ENCODE data around the gene KRTAP4-9.
A peak's percentile ranks its signal among the peaks of the same experiment; 100 is the strongest.
"Not testable (repeated sequence)": the region's sequence is repeated elsewhere in the genome, so short reads cannot be mapped to it uniquely, and the experiment has no call there.

The KRTAP4-9 gene

GRCh38 chr17:41098481-41098880, 6.7 kb upstream of the KRTAP4-9 start:
- DNase-seq = no peak

DNA sequence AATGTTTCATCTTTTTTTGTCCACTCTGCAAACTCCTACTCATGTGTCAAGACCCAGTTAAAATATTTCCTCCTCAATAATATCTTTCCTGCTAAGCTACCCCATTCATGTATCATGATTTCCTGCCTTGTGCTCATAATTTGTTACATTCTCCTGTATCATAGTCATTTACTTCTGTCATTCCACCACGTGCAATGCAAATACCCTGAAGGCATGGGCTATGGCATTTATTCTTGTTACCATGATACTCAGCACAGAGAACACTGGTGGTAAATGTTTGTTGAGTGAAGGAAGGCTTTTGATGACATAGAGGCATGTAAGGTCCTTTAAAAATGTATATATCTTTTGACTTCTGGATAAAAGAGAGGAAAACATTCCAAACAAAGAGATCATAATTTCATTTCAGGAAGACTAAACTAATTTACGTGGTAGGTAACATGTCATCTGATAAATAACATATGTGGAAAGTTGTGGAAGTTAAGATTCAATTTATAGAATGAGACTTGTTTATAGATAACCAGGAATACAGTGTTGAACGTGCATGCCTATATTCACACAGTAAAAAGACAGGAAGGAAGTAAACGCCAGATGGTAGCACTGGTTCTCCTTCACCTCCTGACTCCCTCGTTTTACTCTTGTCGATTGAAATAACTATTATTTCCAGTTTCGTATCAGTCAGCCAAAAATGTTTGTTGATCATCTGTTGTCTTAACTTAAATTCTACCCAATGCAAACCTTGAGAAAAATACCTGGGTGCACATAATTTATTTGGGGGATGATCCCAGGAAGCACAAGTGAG, 5.3 kb upstream of the KRTAP4-9 start:
- not testable (repeated sequence) for DNase-seq

DNA sequence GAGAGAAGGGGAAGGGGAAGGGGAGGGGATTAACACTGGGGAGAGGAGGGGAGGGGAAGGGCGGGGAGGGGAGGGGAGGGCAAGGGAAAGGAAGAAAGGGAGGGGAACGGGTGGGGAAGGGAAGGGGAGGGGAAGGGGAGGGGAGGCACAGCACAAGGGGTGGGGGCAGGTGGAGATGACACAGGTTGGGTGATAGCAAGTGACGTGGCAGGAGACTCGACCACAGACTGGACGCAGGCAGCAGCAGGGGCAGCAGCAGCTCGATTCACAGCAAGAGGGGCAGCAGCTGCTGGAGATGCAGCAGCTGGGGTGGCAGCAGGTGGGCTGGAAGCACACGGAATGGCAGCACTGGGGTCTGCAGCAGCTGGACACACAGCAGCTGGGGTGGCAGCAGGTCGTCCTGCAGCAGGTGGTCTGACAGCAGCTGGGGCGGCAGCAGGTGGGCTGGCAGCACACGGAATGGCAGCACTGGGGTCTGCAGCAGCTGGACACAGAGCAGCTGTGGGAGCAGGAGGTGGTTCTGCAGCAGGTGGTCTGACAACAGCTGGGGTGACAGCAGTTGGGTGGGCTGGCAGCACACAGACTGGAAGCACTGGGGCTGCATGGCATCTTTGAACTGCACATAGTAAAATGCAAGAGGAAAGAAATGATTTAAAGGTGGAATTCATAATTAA, 3.5 kb upstream of the KRTAP4-9 start, which contains the start of gene KRTAP4-16:
KRTAP4-16 (minus strand) TSS at position 624 of the 674 bp plus-strand sequence; CDS start at position 624, 0 bp downstream.
- no peak for DNase-seq

- DNase-seq = no peak
Measured at GRCh38 chr17:41103896-41104295, 1.3 kb upstream of the KRTAP4-9 start.

DNA sequence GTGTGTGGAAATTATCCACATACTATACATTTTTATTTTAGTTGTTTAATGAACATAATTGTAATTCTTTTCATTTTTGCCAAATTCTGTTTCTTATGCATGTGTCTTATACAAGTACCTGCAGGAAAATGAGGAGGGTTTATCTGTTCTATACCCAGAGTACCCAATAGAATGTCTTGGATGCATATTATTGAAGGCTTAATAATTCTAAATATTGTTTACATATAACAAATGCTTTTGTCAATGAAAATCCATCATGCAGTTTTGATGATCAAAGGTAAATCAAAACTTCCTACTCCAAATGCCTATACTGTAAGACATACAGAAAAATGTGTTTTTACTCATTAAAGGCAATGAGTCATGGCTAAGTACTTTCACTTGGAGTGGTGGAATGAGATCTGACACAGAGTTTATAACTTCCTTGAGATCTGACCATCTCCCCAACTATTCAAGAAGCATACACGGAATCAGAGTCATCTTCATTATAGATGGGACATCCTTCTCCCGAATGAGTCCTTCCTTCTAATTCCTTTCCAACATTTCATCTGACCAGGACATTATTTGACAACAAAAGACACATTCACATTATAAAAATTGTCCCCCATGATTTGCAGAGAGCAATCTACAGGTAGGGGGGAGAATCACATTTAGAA, 677 bp upstream of the KRTAP4-9 start:
- not testable (repeated sequence) for DNase-seq

DNA sequence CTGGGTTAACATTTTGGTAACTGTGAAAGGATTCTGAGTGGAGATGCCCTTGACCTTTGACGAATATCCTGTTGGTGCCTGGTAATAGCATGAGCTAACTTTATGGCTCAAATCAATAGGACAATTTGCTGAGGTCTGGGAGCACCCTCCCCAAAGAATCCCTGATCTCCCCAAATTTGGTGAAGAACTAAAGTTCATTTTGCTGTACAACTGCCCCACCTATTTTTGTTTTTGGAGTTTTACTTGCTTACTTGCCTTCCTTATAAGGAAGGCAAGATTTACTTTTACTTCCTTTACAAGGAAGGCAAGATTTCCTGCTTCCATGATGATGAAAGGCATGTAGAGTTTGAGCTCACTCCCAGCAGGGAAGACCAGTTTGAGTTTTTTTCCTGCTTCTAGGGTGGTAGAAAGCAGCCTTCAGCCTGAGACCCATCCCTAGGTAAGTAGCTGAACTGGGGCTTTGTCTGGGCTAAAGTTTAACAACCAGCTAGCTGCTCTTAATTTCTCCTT, 2.8 kb downstream of the KRTAP4-9 start:
- no peak for DNase-seq

DNA sequence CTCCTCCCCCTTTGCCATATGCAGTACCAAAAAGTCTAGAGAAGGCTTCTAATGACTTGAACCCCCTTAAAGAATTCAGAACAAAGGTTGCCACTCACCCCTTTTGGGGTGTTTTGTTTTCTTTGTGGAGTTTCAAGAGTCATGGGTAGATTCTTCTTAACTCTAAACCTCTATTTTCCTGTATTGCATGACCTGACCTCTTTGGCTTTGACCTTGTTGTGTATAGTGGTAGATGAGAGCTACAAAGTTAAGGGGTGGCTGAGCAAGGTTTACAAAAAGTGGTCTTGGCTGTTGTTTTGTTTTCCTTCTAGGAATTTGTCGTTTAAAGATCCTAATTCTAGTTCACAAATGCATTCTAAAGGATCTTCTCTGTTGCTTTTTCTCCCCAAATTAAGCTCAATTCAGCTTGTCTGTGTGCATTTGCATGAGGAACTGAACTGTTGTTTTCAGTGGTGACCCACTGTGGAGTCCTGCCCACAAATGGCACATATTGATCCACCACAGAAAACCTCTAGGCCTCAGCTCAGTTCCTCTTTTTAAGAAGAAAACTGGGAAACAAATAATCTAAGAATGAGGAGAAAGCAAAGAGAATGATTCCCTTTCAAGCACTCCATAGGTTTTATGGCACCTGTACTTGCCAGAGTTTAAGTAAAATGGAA, 3.7 kb downstream of the KRTAP4-9 start:
- not testable (repeated sequence) for DNase-seq

DNA sequence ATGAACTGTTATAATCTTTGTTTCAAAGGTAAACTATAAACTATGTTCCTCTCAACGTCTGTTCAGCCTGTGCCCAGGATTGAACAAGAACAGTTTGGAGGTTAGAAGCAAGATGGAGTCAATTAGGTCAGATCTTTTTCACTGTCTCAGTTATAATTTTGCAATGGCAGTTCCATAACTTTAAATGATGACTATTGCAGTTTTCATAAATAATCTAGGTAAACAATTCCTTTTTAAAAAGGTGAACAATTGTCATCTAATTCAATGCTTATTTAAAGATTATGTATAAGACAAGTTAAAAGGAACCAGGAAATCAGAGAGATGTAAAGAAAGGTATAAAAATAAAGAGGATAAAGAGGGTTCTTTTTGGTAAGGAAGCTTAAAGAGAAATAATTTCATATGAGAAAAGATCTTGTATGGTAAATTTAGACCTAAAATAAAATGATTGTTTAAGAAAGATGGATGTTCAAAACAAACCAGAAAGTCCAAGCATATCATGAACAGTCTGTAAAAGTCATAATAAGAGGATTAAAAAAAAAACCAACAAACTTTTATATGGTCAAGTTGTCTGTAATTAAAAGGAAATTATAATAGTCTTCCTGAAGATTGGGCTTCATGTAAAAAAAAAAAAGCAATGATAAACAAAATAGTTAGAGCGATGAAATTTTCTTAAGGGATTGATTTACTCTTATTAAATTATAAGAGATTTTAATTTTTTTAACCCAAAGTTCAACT, 6.1 kb downstream of the KRTAP4-9 start:
- no peak for DNase-seq

GRCh38 chr17:41116297-41116696, 11.1 kb downstream of the KRTAP4-9 start:
- peak; percentile 47 for DNase-seq

- DNase-seq = not testable (repeated sequence)
Measured at GRCh38 chr17:41117846-41118386, 12.7 kb downstream of the KRTAP4-9 start, which contains the start of gene KRTAP4-11. KRTAP4-11 (minus strand) TSS chr17:41118373; CDS start chr17:41118315, 58 bp downstream.

DNA sequence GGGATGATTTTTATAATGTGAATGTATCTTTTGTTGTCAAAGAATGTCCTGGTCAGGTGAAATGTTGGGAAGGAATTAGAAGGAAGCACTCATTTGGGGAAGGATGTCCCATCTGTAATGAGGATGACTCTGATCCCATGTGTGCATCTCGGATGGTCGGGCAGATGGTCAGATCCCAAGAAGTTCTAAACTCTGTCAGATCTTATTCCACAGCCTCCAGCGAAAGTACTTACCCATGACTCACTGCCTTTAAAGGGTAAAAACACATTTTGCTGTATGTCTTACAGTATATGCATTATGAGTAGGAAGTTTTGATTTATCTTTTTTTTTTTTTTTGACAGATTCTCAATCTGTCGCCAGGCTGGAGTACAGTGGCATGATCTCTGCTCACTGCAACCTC, 13.5 kb downstream of the KRTAP4-9 start:
- no peak for DNase-seq

GRCh38 chr17:41119696-41120690, 14.8 kb downstream of the KRTAP4-9 start:
- DNase-seq = not testable (repeated sequence)

- DNase-seq = no peak
Measured at GRCh38 chr17:41121742-41122141, 16.6 kb downstream of the KRTAP4-9 start.

- not testable (repeated sequence) for DNase-seq
Measured at GRCh38 chr17:41123292-41123990, 18.3 kb downstream of the KRTAP4-9 start.

DNA sequence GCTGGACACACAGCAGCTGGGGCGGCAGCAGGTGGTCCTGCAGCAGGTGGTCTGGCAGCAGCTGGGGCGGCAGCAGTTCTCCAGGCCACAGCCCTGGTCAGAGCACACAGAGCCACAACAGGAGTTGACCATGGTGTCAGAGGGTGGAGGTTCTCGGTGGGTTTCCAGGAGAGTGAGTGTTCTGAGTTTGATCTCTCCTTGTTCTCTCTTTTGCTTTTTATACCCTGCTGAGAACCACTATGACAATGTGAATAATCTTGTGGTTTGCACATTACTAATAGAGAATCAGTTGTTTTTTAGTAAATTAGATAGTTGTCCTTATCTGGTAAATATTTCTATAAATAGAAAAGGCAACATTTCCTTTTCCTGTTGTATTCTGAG, 18.8 kb downstream of the KRTAP4-9 start, which contains the start of gene KRTAP4-12:
KRTAP4-12 (minus strand) TSS at position 192 of the 381 bp plus-strand sequence; CDS start at position 132, 60 bp downstream.
- not testable (repeated sequence) for DNase-seq

- no peak for DNase-seq
Measured at GRCh38 chr17:41125064-41125463, 19.9 kb downstream of the KRTAP4-9 start.

- DNase-seq = no peak
Measured at GRCh38 chr17:41126412-41126811, 21.2 kb downstream of the KRTAP4-9 start.

DNA sequence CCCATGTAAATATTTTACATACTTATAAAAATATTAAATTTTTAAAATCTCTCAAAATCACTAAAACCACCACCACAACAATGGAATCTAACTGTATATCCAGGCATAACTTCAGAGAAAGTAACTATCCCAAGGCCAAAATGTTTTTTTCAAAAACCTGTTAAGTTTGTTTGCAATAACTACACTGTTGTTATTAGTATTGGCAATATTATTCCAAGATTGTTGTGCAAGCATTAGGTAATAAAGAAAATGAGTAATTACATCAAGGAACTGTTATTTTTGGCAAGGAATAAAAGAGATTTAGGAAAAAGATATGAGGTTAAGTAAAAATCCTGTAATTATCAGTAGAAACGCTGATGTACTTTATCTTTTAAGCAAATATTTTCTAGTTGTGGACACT, 22.2 kb downstream of the KRTAP4-9 start:
- DNase-seq = no peak

- DNase-seq = no peak
Measured at GRCh38 chr17:41131979-41132378, 26.8 kb downstream of the KRTAP4-9 start.
